Spleen (tissue), 7 donors: ENCODE measurements around the gene TMEM140.

Experiments used
- CTCF ChIP-seq, 11 experiments: fragments of 200-600 bp in 7 of 11; fragments of 450-650 bp in 4 of 11; sonication (generic) in 4 of 11; IDR thresholded peaks in 8 of 11; conservative IDR thresholded peaks in 3 of 11; 1 replicate in 7 of 11; 2 replicates in 4 of 11; pipeline versions ENCODE4 v1.4.0 to v1.8.0; 2016 to 2021; ENCODE audit warnings: antibody characterized with exemption in 11 of 11, inconsistent platforms in 4 of 11, mild to moderate bottlenecking in 1 of 11
- POLR2A ChIP-seq, 3 donors: fragments of 450-650 bp; IDR thresholded peaks; one replicate each; pipeline ENCODE4 v1.5.1; 2017; ENCODE audit warnings: antibody characterized with exemption in 3 of 3, mild to moderate bottlenecking in 1 of 3
- POLR2AphosphoS5 ChIP-seq, 3 donors: sonication (generic); formaldehyde crosslinking; IDR thresholded peaks; one replicate each; pipeline ENCODE4 v1.5.1; 2017; ENCODE audit warnings: antibody characterized with exemption in 3 of 3
- donor health status: DM: no; HTN: no; CAD: no; lungs with moderate emphysema.
- donor health status: DM: no; HTN: no; CAD: no.
- donor health status: DM: no; HTN: no; CAD: no.

GRCh38 chr7:135111379-135111778, 36.5 kb upstream of the TMEM140 start:
- TF ChIP-seq CTCF (IDR thresholded peaks at IDR 0.05 in 8 of 11, conservative IDR thresholded peaks at IDR 0.05 in 3 of 11) (no peak), POLR2AphosphoS5 (IDR thresholded peaks at IDR 0.05) (no peak), POLR2A (IDR thresholded peaks at IDR 0.05) (no peak)
